BJ (cell line): ENCODE results near the gene ZCCHC2. TPM values are rescaled to one million over a fixed set of nuclear protein-coding genes. Genes with fewer than 3 reads are reported as not detected.

Experiments
- polyA plus RNA-seq: library from polyadenylated mRNA; depleted of rRNA; stranded (reverse); fragments of >200 nt; gene quantifications from 2 replicates; pipeline ENCODE4 v1.2.3, GENCODE V29; 2011; rRNA removed

ZCCHC2 gene
- polyA plus RNA-seq, 1 experiment, result 5.8 TPM

Other genes starting within 250 kb of the ZCCHC2 start
- gene TNFRSF11A, start 197.7 kb upstream of the ZCCHC2 start, polyA plus RNA-seq, result 0.06 TPM in 1 of 2 replicates, not detected in the other
- gene PHLPP1, start 192.5 kb downstream of the ZCCHC2 start, polyA plus RNA-seq, result 4.0 TPM in 2 replicates